ENCODE data around the gene GPT2. TPM values are rescaled to one million over a fixed set of nuclear protein-coding genes. Genes with fewer than 3 reads are reported as not detected.

Gene GPT2
- total RNA-seq, 1 experiment from 2014 or later = 81.8 TPM

DNA sequence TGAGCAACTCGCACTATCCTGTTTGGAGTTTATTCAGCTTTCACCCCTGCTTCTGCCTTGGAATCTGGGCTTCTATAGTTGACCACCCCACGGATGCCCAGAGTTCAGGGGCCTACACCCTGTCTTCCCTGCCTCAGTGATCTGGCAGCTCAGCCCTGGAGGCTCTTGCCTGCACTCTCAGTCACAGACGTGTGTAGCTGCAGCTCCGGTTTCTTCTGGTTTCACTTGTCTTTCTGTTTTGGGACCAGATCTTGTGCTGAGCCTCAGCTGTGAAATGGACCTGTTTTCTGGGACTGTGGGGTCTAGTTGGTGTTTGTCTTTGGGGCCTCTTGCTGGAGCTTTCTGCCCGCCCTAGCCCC, 5.8 kb downstream of the GPT2 start:
- Mint-ChIP-seq H3K27ac (no peak overlapping the region), H3K9me3 (no peaks in the 10 kb centered on the region)
- ATAC-seq = no peak

DNA sequence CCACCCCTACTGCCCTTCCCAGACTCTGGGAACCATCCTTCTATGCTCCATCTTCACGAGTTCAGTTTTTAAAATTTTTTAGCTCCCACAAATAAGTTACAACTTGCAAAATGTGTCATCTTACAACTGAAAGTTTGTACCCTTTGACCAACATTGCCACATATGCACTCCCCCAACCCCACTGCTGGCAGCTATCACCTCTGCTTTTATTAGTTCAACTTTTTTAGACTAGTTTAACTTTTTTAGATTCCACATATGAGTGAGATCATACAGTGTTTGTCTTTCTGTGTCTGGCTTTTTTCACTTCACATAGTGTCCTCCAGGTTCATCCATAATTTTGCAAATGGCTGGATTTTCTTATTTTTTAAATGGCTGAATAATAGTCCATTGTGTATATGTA, 7.7 kb downstream of the GPT2 start:
- POLR2A ChIA-PET = no interaction called here
- DNase-seq (ENCODE audit: low spot score) (no peak), ATAC-seq (no peak)
- no peaks in the 10 kb centered on the region for H3K27me3 Mint-ChIP-seq (ENCODE audit: low read depth)
- no peak overlapping the region for H3K27ac Mint-ChIP-seq
- H3K36me3 Mint-ChIP-seq = peaks cover 27% of the 10 kb centered on the region
- CTCF ChIA-PET = no interaction called here
- no peaks in the 10 kb centered on the region for H3K9me3 Mint-ChIP-seq
- peaks cover 16% of the 10 kb centered on the region for H3K4me1 Mint-ChIP-seq
- no peak overlapping the region for H3K4me3 Mint-ChIP-seq
- TF ChIP-seq TP53 (CRISPR knock-in tag; IDR thresholded peaks at IDR 0.05) (no peak), KAT7 (CRISPR knock-in tag; IDR thresholded peaks at IDR 0.05; ENCODE audit: borderline replicate concordance) (no peak), ZNF671 (CRISPR knock-in tag; IDR thresholded peaks at IDR 0.05) (no peak), SOX15 (CRISPR knock-in tag; IDR thresholded peaks at IDR 0.05) (no peak), NFYB (CRISPR knock-in tag; conservative IDR thresholded peaks at IDR 0.05; ENCODE audit: low read depth) (no peak), ZBTB21 (CRISPR knock-in tag; IDR thresholded peaks at IDR 0.05; ENCODE audit: borderline replicate concordance) (no peak)
- TF ChIP-seq, protein P1, sequence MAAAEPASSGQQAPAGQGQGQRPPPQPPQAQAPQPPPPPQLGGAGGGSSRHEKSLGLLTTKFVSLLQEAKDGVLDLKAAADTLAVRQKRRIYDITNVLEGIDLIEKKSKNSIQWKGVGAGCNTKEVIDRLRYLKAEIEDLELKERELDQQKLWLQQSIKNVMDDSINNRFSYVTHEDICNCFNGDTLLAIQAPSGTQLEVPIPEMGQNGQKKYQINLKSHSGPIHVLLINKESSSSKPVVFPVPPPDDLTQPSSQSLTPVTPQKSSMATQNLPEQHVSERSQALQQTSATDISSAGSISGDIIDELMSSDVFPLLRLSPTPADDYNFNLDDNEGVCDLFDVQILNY (CRISPR knock-in tag; IDR thresholded peaks at IDR 0.05) = no peak
- TF ChIP-seq, protein P2, sequence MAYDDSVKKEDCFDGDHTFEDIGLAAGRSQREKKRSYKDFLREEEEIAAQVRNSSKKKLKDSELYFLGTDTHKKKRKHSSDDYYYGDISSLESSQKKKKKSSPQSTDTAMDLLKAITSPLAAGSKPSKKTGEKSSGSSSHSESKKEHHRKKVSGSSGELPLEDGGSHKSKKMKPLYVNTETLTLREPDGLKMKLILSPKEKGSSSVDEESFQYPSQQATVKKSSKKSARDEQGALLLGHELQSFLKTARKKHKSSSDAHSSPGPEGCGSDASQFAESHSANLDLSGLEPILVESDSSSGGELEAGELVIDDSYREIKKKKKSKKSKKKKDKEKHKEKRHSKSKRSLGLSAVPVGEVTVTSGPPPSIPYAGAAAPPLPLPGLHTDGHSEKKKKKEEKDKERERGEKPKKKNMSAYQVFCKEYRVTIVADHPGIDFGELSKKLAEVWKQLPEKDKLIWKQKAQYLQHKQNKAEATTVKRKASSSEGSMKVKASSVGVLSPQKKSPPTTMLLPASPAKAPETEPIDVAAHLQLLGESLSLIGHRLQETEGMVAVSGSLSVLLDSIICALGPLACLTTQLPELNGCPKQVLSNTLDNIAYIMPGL (CRISPR knock-in tag; IDR thresholded peaks at IDR 0.05) = no peak
- TF ChIP-seq, protein P3, sequence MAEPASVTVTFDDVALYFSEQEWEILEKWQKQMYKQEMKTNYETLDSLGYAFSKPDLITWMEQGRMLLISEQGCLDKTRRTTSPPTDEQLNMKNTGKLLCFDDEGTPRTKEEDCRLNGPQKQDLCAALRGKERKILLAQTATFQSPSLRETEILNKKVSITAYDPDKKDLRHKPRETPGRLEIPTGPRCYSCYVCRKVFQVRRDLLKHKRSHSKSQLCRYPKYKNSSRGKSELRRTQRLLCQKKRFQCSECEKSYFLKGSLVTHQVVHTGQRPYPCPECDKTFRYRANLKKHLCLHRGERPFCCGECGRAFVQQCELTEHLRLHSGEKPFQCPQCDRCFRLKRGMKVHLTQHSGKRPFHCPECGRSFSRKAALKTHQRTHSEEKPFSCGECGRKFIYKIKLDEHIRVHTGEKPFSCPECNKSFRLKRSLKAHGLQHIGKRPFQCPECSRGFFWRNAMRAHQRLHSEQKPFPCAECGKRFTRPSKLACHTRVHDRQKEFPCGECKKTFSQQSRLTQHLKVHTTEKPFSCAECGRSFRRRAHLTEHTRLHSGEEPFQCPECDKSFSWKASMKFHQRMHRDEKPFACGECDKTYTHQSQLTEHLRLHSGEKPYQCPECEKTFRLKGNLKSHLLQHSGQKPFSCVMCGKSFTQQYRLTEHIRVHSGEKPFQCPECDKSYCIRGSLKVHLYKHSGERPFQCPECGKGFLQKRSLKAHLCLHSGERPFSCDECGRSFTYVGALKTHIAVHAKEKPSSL (CRISPR knock-in tag; conservative IDR thresholded peaks at IDR 0.05) = no peak
- TF ChIP-seq, protein P4, sequence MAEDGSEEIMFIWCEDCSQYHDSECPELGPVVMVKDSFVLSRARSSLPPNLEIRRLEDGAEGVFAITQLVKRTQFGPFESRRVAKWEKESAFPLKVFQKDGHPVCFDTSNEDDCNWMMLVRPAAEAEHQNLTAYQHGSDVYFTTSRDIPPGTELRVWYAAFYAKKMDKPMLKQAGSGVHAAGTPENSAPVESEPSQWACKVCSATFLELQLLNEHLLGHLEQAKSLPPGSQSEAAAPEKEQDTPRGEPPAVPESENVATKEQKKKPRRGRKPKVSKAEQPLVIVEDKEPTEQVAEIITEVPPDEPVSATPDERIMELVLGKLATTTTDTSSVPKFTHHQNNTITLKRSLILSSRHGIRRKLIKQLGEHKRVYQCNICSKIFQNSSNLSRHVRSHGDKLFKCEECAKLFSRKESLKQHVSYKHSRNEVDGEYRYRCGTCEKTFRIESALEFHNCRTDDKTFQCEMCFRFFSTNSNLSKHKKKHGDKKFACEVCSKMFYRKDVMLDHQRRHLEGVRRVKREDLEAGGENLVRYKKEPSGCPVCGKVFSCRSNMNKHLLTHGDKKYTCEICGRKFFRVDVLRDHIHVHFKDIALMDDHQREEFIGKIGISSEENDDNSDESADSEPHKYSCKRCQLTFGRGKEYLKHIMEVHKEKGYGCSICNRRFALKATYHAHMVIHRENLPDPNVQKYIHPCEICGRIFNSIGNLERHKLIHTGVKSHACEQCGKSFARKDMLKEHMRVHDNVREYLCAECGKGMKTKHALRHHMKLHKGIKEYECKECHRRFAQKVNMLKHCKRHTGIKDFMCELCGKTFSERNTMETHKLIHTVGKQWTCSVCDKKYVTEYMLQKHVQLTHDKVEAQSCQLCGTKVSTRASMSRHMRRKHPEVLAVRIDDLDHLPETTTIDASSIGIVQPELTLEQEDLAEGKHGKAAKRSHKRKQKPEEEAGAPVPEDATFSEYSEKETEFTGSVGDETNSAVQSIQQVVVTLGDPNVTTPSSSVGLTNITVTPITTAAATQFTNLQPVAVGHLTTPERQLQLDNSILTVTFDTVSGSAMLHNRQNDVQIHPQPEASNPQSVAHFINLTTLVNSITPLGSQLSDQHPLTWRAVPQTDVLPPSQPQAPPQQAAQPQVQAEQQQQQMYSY (CRISPR knock-in tag; IDR thresholded peaks at IDR 0.05) = no peak
- TF ChIP-seq, protein P5, sequence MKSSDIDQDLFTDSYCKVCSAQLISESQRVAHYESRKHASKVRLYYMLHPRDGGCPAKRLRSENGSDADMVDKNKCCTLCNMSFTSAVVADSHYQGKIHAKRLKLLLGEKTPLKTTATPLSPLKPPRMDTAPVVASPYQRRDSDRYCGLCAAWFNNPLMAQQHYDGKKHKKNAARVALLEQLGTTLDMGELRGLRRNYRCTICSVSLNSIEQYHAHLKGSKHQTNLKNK (CRISPR knock-in tag; IDR thresholded peaks at IDR 0.05) = no peak
- TF ChIP-seq, protein P6, sequence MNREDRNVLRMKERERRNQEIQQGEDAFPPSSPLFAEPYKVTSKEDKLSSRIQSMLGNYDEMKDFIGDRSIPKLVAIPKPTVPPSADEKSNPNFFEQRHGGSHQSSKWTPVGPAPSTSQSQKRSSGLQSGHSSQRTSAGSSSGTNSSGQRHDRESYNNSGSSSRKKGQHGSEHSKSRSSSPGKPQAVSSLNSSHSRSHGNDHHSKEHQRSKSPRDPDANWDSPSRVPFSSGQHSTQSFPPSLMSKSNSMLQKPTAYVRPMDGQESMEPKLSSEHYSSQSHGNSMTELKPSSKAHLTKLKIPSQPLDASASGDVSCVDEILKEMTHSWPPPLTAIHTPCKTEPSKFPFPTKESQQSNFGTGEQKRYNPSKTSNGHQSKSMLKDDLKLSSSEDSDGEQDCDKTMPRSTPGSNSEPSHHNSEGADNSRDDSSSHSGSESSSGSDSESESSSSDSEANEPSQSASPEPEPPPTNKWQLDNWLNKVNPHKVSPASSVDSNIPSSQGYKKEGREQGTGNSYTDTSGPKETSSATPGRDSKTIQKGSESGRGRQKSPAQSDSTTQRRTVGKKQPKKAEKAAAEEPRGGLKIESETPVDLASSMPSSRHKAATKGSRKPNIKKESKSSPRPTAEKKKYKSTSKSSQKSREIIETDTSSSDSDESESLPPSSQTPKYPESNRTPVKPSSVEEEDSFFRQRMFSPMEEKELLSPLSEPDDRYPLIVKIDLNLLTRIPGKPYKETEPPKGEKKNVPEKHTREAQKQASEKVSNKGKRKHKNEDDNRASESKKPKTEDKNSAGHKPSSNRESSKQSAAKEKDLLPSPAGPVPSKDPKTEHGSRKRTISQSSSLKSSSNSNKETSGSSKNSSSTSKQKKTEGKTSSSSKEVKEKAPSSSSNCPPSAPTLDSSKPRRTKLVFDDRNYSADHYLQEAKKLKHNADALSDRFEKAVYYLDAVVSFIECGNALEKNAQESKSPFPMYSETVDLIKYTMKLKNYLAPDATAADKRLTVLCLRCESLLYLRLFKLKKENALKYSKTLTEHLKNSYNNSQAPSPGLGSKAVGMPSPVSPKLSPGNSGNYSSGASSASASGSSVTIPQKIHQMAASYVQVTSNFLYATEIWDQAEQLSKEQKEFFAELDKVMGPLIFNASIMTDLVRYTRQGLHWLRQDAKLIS (CRISPR knock-in tag; IDR thresholded peaks at IDR 0.05; ENCODE audit: borderline replicate concordance) = no peak
- TF ChIP-seq, protein P7, sequence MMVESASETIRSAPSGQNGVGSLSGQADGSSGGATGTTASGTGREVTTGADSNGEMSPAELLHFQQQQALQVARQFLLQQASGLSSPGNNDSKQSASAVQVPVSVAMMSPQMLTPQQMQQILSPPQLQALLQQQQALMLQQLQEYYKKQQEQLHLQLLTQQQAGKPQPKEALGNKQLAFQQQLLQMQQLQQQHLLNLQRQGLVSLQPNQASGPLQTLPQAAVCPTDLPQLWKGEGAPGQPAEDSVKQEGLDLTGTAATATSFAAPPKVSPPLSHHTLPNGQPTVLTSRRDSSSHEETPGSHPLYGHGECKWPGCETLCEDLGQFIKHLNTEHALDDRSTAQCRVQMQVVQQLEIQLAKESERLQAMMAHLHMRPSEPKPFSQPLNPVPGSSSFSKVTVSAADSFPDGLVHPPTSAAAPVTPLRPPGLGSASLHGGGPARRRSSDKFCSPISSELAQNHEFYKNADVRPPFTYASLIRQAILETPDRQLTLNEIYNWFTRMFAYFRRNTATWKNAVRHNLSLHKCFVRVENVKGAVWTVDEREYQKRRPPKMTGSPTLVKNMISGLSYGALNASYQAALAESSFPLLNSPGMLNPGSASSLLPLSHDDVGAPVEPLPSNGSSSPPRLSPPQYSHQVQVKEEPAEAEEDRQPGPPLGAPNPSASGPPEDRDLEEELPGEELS (CRISPR knock-in tag; IDR thresholded peaks at IDR 0.05) = no peak

More for the DNA sequence above, 5.8 kb downstream of the GPT2 start:
- H3K4me1 Mint-ChIP-seq = peaks cover 25% of the 10 kb centered on the region
- CTCF ChIA-PET = interaction anchor here (1.3 to 1.9 kb wide), 2 partner anchors 19 to 36 kb away, joined by 5 to 6 read pairs; no protein-coding TSS in a partner anchor
- H3K4me3 Mint-ChIP-seq = no peak overlapping the region
- H3K36me3 Mint-ChIP-seq = peaks cover 32% of the 10 kb centered on the region
- H3K27me3 Mint-ChIP-seq (ENCODE audit: low read depth) = no peaks in the 10 kb centered on the region
- POLR2A ChIA-PET = interaction anchor here (0.6 kb wide), 1 partner anchor 99 kb away, joined by 3 read pairs; no protein-coding TSS in a partner anchor
- no peak for DNase-seq (ENCODE audit: low spot score)
- no peak for TF ChIP-seq ZNF423 (CRISPR knock-in tag; IDR thresholded peaks at IDR 0.05)
- TF ChIP-seq ZNF263 (CRISPR knock-in tag; IDR thresholded peaks at IDR 0.05; ENCODE audit: low read depth) = no peak
- no peak for TF ChIP-seq SP1 (CRISPR knock-in tag; conservative IDR thresholded peaks at IDR 0.05)
- TF ChIP-seq SMAD3 (CRISPR knock-in tag; IDR thresholded peaks at IDR 0.05; ENCODE audit: borderline replicate concordance) = no peak
- TF ChIP-seq PRRX2 (CRISPR knock-in tag; IDR thresholded peaks at IDR 0.05) = no peak
- no peak for TF ChIP-seq GRHL2 (CRISPR knock-in tag; IDR thresholded peaks at IDR 0.05; ENCODE audit: insufficient replicate concordance, severe bottlenecking)
- TF ChIP-seq ZNF396 (CRISPR knock-in tag; IDR thresholded peaks at IDR 0.05; ENCODE audit: borderline replicate concordance) = no peak
- TF ChIP-seq, protein P8, sequence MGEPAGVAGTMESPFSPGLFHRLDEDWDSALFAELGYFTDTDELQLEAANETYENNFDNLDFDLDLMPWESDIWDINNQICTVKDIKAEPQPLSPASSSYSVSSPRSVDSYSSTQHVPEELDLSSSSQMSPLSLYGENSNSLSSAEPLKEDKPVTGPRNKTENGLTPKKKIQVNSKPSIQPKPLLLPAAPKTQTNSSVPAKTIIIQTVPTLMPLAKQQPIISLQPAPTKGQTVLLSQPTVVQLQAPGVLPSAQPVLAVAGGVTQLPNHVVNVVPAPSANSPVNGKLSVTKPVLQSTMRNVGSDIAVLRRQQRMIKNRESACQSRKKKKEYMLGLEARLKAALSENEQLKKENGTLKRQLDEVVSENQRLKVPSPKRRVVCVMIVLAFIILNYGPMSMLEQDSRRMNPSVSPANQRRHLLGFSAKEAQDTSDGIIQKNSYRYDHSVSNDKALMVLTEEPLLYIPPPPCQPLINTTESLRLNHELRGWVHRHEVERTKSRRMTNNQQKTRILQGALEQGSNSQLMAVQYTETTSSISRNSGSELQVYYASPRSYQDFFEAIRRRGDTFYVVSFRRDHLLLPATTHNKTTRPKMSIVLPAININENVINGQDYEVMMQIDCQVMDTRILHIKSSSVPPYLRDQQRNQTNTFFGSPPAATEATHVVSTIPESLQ (CRISPR knock-in tag; IDR thresholded peaks at IDR 0.05) = no peak
- no peak for TF ChIP-seq ZNF317 (CRISPR knock-in tag; IDR thresholded peaks at IDR 0.05; ENCODE audit: borderline replicate concordance, low read depth)
- TF ChIP-seq ZNF232 (CRISPR knock-in tag; IDR thresholded peaks at IDR 0.05) = no peak

Measured in WTC11 (cell line).